Loucy (cell line): ENCODE measurements around the gene FABP1.

ENCODE experiments used
- EZH2phosphoT487 ChIP-seq: fragments of 200-600 bp; IDR thresholded peaks from 2 replicates; pipeline ENCODE4 v1.6.1; 2018; ENCODE audit warnings: antibody characterized with exemption, mild to moderate bottlenecking, moderate library complexity, borderline replicate concordance
- TF ChIP-seq, protein P1 (sequence below): fragments of 200-600 bp; sonication (generic); conservative IDR thresholded peaks from 2 replicates; pipeline ENCODE4 v1.5.1; 2014; ENCODE audit warnings: mild to moderate bottlenecking, antibody characterized with exemption, low read length

DNA sequence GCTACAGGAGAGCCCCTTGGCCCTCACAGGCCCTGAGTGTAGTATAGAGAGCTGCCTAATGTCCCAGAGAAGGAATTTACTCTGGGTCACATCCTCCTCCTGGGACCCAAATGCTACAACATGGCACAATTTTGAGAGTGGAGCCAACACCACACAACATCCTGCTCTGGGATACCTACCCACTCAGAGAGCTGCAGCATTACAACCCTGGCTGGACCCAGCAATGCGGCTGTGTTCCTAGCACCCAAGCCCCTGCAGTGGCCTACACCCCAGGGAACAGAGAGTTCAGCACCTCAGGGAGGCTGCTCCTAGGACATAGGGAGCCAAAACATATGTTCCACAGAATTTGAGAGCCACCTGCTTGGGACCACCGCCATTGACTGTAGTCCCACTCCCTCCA lies 19.3 kb upstream of the FABP1 start:
- TF ChIP-seq, protein P1, sequence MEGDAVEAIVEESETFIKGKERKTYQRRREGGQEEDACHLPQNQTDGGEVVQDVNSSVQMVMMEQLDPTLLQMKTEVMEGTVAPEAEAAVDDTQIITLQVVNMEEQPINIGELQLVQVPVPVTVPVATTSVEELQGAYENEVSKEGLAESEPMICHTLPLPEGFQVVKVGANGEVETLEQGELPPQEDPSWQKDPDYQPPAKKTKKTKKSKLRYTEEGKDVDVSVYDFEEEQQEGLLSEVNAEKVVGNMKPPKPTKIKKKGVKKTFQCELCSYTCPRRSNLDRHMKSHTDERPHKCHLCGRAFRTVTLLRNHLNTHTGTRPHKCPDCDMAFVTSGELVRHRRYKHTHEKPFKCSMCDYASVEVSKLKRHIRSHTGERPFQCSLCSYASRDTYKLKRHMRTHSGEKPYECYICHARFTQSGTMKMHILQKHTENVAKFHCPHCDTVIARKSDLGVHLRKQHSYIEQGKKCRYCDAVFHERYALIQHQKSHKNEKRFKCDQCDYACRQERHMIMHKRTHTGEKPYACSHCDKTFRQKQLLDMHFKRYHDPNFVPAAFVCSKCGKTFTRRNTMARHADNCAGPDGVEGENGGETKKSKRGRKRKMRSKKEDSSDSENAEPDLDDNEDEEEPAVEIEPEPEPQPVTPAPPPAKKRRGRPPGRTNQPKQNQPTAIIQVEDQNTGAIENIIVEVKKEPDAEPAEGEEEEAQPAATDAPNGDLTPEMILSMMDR, result no peak
- TF ChIP-seq EZH2phosphoT487, result no peak
